ENCODE measurements around the gene NUP42. TPM values are rescaled to one million over a fixed set of nuclear protein-coding genes. Genes with fewer than 3 reads are reported as not detected.
"Not testable (repeated sequence)": the region's sequence is repeated elsewhere in the genome, so short reads cannot be mapped to it uniquely, and the experiment has no call there.

NUP42 gene
- total RNA-seq, 1 experiment from 2014 or later = 77.1 TPM

DNA sequence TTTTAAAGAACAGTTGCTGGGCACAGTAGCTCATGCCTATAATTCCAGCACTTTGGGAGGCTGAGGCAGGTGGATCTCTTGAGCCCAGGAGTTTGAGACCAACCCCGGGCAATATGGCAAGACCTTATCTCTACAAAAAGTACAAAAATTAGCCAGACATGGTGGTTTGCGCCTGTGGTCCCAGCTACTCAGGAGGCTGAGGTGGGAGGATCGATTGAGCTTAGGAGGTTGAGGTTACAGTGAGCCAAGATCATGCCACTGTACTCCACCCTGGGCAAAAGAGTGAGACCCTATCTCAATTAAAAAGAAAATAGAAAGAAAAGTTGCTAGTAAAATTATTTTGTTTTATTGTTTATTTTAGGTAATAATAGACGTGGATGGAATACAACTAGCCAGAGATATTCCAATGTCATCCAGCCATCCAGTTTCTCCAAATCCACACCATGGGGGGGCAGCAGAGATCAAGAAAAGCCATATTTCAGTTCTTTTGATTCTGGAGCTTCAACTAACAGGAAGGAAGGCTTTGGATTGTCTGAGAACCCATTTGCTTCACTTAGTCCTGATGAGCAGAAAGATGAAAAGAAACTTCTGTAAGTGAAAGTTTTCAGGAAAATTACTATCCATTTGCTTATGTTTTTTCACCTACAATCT, 3.0 kb downstream of the NUP42 start:
- H3K27me3 ChIP-seq = no peaks in the 10 kb centered on the region
- H3K36me3 ChIP-seq = peaks cover 54% of the 10 kb centered on the region
- H3K4me3 ChIP-seq = no peak overlapping the region
- no peaks in the 10 kb centered on the region for H3K4me1 ChIP-seq
- no peaks in the 10 kb centered on the region for H3K9me3 ChIP-seq (replicated peaks)
- peak; percentile 47 to 68 for DNase-seq
- no peak overlapping the region for H3K27ac ChIP-seq

DNA sequence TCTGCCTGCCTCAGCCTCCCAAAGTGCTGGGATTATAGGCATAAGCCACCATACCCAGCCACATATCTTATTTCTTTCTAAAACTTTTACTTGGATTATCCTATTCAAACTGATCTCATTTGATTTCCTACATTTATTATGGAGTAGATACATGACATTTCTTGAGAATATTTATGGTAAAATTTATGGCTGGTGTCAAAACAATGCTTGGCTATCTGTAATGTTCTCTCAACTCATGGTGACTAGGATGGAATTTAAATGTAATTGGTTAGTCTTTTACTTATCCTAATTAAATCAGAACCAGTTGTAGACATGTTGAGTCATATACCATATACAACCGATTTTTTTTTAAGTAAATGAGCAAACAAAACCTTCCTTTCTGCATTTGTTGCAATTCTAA, 4.1 kb downstream of the NUP42 start:
- Histone ChIP-seq H3K36me3 (peaks cover 65% of the 10 kb centered on the region), H3K27ac (no peak overlapping the region), H3K4me3 (no peak overlapping the region), H3K9me3 (replicated peaks) (no peaks in the 10 kb centered on the region), H3K27me3 (no peaks in the 10 kb centered on the region), H3K4me1 (no peaks in the 10 kb centered on the region)
- DNase-seq = no peak

- DNase-seq = no peak
- H3K4me1 ChIP-seq = no peaks in the 10 kb centered on the region
- no peaks in the 10 kb centered on the region for H3K27me3 ChIP-seq
- 0 out of 2 replicates have a peak, but pooled peaks cover 4% of the 10 kb centered on the region for H3K9me3 ChIP-seq (replicated peaks)
- peaks cover 83% of the 10 kb centered on the region for H3K36me3 ChIP-seq
- H3K27ac ChIP-seq = no peak overlapping the region
- H3K4me3 ChIP-seq = no peak overlapping the region
Measured at GRCh38 chr7:23191022-23191421, 9.2 kb downstream of the NUP42 start.

DNA sequence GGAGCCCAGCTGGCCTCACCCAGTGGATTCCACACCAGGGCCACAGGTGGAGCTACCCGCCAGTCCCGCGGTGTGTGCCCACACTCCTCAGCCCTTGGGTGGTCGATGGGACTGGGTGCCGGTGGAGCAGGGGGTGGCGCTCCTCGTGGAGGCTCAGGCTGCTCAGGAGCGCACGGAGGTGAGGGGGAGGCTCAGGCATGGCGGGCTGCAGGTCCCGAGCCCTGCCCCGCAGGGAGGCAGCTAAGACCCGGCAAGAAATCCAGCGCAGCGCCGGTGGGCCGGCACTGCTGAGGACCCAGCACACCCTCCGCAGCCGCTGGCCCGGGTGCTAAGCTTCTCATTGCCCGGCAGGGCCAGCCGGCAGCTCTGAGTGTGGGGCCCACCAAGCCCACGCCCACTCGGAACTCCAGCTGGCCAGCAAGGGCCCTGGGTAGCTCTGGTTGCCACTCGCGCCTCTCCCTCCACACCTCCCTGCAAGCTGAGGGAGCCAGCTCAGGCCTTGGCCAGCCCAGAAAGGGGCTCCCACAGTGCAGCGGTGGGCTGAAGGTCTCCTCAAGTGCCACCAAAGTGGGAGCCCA, 11.9 kb downstream of the NUP42 start:
- H3K4me3 ChIP-seq; H3K9me3 ChIP-seq (replicated peaks); H3K27me3 ChIP-seq; H3K27ac ChIP-seq; DNase-seq; H3K4me1 ChIP-seq: not testable (repeated sequence)
- H3K36me3 ChIP-seq = peaks cover 70% of the 10 kb centered on the region

GRCh38 chr7:23196306-23196705, 14.5 kb downstream of the NUP42 start:
- Histone ChIP-seq H3K4me3 (no peak overlapping the region), H3K36me3 (peaks cover 68% of the 10 kb centered on the region), H3K4me1 (no peaks in the 10 kb centered on the region), H3K9me3 (replicated peaks) (0 out of 2 replicates have a peak, but pooled peaks cover 4% of the 10 kb centered on the region), H3K27ac (no peak overlapping the region), H3K27me3 (no peaks in the 10 kb centered on the region)
- DNase-seq = no peak

GRCh38 chr7:23197745-23198144, 15.9 kb downstream of the NUP42 start:
- DNase-seq; H3K4me3 ChIP-seq; H3K27me3 ChIP-seq; H3K27ac ChIP-seq; H3K9me3 ChIP-seq (replicated peaks); H3K4me1 ChIP-seq: not testable (repeated sequence)
- peaks cover 64% of the 10 kb centered on the region for H3K36me3 ChIP-seq

GRCh38 chr7:23200331-23200730, 18.5 kb downstream of the NUP42 start:
- Histone ChIP-seq H3K27me3 (no peaks in the 10 kb centered on the region), H3K27ac (no peak overlapping the region), H3K4me3 (no peak overlapping the region)

GRCh38 chr7:23204241-23204640, 22.4 kb downstream of the NUP42 start:
- no peaks in the 10 kb centered on the region for H3K9me3 ChIP-seq (replicated peaks)
- no peak for DNase-seq
- no peak overlapping the region for H3K4me3 ChIP-seq
- H3K4me1 ChIP-seq = no peaks in the 10 kb centered on the region
- H3K27ac ChIP-seq = no peak overlapping the region
- H3K27me3 ChIP-seq = no peaks in the 10 kb centered on the region
- H3K36me3 ChIP-seq = peaks cover 27% of the 10 kb centered on the region

More at GRCh38 chr7:23200331-23200730, 18.5 kb downstream of the NUP42 start:
- H3K4me1 ChIP-seq = no peaks in the 10 kb centered on the region
- no peak for DNase-seq
- peaks cover 51% of the 10 kb centered on the region for H3K36me3 ChIP-seq
- H3K9me3 ChIP-seq (replicated peaks) = 0 out of 2 replicates have a peak, but pooled peaks cover 1% of the 10 kb centered on the region

DNA sequence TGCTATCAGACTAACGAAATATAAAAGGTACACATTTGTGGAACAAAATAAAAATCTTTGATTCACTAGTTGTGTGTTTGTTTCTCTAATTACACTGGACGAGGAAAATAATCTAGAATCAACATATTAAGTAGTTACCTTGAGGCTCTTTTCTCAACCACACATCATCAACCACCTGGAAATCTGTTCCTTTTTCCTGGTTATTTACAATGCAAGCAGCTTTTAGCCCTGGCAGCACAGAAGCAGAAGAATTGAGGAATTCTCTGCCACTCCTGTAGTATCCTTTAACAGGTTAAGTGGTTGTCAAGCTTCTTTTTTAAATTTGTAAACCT, 23.7 kb downstream of the NUP42 start:
- Histone ChIP-seq H3K9me3 (replicated peaks) (no peaks in the 10 kb centered on the region), H3K27me3 (no peaks in the 10 kb centered on the region), H3K27ac (no peak overlapping the region), H3K4me3 (no peak overlapping the region), H3K4me1 (no peaks in the 10 kb centered on the region), H3K36me3 (peaks cover 16% of the 10 kb centered on the region)
- no peak for DNase-seq

DNA sequence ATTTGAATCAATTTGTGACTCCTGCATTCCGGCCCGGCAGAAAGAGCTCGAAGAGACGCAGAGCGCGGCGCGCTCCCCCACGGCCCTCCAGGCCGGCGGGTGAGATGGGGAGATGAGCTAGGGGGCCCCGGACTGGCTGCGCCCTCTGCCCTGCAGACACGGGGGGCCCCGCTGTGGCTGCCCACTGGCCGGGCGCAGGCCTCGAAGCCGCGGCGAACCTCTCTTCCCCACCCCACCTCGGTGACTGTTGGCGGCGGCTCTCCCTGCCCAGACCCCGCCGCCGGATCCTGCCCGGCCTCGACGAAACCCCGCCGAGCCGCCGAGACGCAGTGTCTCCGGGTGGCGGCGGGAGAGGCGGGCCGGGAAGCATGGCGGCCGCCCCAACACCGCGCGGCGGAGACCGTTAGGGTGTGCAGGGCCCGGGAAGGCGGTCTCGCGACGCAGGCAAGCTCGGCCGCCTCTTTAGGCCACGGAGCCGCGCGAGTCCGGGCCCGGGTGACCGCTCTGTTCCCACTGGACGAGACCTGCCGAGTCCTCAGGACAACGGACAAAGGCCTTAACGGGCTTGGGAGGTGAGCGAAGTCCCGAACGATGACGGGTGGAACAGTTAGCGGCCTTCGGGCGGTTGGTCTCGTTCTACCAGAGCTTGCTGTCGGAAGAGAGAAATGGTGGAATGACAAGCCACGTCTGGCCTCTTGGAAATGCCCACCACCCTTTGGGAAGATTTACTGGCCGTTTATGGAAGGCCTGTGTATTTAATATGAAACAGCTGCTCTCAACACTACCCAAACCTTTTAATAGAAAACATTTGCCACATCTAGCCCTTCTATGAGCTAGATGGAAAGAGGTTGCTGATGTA, 24.3 kb downstream of the NUP42 start:
- no peak for DNase-seq
- peaks cover 10% of the 10 kb centered on the region for H3K36me3 ChIP-seq
- no peak overlapping the region for H3K27ac ChIP-seq
- no peaks in the 10 kb centered on the region for H3K9me3 ChIP-seq (replicated peaks)
- H3K27me3 ChIP-seq = no peaks in the 10 kb centered on the region
- no peak overlapping the region for H3K4me3 ChIP-seq
- H3K4me1 ChIP-seq = no peaks in the 10 kb centered on the region

GRCh38 chr7:23207021-23207420, 25.2 kb downstream of the NUP42 start:
- Histone ChIP-seq H3K27me3 (no peaks in the 10 kb centered on the region), H3K4me1 (no peaks in the 10 kb centered on the region), H3K4me3 (no peak overlapping the region), H3K27ac (no peak overlapping the region), H3K36me3 (peaks cover 3% of the 10 kb centered on the region; the same call in 1 of the 2 replicates), H3K9me3 (replicated peaks) (no peaks in the 10 kb centered on the region)
- no peak for DNase-seq

- DNase-seq = no peak
- no peaks in the 10 kb centered on the region for H3K9me3 ChIP-seq (replicated peaks)
- H3K4me1 ChIP-seq = no peaks in the 10 kb centered on the region
- H3K27me3 ChIP-seq = no peaks in the 10 kb centered on the region
- H3K4me3 ChIP-seq = no peak overlapping the region
- H3K36me3 ChIP-seq = no peaks in the 10 kb centered on the region
- no peak overlapping the region for H3K27ac ChIP-seq
Measured at GRCh38 chr7:23207884-23208283, 26.0 kb downstream of the NUP42 start.

GRCh38 chr7:23208316-23208715, 26.5 kb downstream of the NUP42 start:
- Histone ChIP-seq H3K9me3 (replicated peaks) (no peaks in the 10 kb centered on the region), H3K4me3 (no peak overlapping the region), H3K27me3 (no peaks in the 10 kb centered on the region), H3K36me3 (no peaks in the 10 kb centered on the region), H3K4me1 (no peaks in the 10 kb centered on the region), H3K27ac (no peak overlapping the region)
- DNase-seq = no peak

- DNase-seq = no peak
- Histone ChIP-seq H3K27ac (no peak overlapping the region), H3K27me3 (no peaks in the 10 kb centered on the region), H3K9me3 (replicated peaks) (no peaks in the 10 kb centered on the region), H3K4me3 (no peak overlapping the region), H3K36me3 (no peaks in the 10 kb centered on the region), H3K4me1 (no peaks in the 10 kb centered on the region)
Measured at GRCh38 chr7:23210506-23210905, 28.7 kb downstream of the NUP42 start.

DNA sequence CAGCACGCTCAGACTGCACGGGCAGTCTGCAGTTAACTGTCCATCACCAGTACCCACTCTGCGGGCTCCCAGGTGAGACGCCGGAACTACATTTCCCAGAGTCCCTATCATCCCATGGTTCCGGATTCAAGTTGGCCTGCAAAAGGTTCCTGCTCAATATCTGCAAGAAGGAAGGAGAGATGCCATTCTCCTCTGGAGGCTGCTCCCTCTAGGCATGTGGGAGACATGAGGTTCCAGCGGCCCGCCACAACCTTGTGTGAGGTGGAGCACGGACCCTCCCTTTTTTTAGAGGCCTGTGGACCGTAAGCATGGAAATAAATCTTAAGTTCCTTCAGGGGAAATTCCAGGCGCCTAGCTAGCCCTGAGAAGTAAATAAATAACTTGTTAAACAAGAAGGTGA, 29.7 kb downstream of the NUP42 start:
- Histone ChIP-seq H3K36me3 (no peaks in the 10 kb centered on the region), H3K27me3 (no peaks in the 10 kb centered on the region), H3K27ac (no peak overlapping the region), H3K4me3 (no peak overlapping the region), H3K9me3 (replicated peaks) (no peaks in the 10 kb centered on the region), H3K4me1 (no peaks in the 10 kb centered on the region)
- no peak for DNase-seq

Measured in SJCRH30 (cell line).